GM19099 (cell line): Measurements from ENCODE around the gene VIPR1.

Experiments used
- POLR2A ChIP-seq: IDR thresholded peaks from 3 replicates; pipeline ENCODE4 v1.6.1; 2011; ENCODE audit warnings: low read depth; ENCODE audit not compliant: insufficient read length; ENCODE audit errors: extremely low read depth

The VIPR1 gene

GRCh38 chr3:42531470-42531869 is 29.0 kb downstream of the VIPR1 start:
- TF ChIP-seq POLR2A = no peak

DNA sequence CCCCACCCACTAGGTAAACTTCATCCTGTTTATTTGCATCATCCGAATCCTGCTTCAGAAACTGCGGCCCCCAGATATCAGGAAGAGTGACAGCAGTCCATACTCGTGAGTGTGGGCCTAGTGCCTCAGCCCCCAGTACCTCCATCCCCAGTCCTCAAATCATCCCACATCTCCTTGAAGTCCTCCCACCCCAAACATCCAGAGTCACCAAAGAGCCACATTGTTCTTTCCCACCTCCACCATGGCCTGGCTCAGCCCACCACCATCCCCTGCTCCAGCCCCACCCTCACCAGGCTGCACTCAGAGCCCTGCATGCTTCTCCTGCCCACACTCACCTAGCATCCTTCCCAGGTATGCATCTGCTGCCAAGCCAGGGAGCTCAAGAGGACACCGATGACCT is 29.8 kb downstream of the VIPR1 start:
- no peak for TF ChIP-seq POLR2A

GRCh38 chr3:42533161-42533897 is 30.9 kb downstream of the VIPR1 start:
- TF ChIP-seq POLR2A = no peak

GRCh38 chr3:42535981-42536784 is 33.7 kb downstream of the VIPR1 start:
- no peak for TF ChIP-seq POLR2A

GRCh38 chr3:42537350-42537749 is 34.9 kb downstream of the VIPR1 start:
- TF ChIP-seq POLR2A = no peak

GRCh38 chr3:42539871-42540714 is 37.6 kb downstream of the VIPR1 start:
- no peak for TF ChIP-seq POLR2A

DNA sequence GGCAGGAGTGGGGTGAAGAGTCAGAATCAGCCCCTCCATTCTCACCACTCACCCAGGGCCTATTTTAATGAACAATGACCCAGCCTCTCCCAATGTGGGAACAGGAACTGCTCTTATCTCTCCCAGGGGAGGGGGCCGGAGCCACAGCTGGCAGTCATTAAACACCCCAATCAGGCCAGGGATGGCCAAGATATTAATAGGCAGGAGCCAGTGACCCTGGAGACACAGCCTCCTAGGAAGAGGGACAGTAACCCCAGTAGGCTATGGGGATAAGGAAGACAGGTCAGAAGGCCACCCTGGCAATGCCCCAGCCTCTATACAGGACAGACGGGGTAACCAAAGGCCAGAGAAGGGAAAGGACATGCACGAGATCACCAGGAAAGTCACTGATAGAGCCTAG is 38.6 kb downstream of the VIPR1 start:
- no peak for TF ChIP-seq POLR2A

GRCh38 chr3:42544492-42545283 is 42.2 kb downstream of the VIPR1 start:
- no peak for TF ChIP-seq POLR2A

DNA sequence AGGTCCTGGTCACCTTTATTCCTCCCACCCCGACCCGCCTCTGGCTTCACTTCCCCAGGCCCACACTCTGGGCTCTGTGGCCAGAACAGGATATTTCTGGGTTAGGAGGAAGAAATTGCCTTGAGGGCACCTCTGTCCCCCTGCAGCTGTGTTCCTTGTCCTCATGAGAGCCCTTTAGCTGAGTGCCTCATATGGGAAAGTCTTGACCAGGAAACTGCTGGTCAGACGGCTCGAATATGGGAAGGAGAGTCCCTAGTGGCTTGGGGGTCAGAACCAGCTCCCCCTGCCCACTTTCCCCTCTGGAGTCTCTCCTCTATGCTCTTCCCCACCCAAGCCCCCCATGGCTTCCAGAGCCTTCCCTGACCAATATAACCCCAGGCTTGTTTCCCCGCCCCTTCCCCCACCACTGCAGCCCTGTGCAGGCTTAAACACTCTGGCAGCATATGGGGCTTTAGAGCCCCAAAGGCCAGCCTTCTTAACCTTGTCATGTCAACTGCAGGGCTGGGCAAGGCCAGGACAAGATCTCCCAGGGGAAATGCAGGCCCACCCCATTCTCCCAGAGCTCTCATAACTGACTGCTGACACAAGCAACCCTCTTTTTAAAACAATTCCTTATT is 42.9 kb downstream of the VIPR1 start:
- TF ChIP-seq POLR2A = no peak

DNA sequence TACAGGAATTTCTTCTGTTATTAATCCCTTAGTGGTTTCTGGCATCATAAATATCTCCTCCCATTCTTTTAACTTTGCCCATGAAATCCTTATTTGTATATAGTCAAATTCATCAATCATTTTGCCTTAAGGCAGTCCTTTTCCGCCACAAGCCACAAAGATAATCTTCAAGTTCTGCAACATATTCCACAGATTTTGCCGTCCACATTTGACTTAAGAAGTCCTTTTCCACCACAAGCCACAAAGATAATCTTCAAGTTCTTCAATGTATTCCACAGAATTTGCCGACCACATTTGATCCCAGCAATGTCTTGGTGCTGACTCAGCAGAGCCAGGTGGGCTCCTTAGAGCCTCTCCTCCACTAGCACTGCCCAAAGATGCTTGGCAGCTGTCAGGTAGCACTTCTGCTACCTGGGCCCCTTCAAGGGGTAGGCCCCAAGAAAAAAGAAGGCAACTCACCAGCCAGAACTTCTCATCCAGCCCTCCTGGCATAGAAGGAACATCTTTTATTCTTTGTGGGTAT is 44.3 kb downstream of the VIPR1 start:
- no peak for TF ChIP-seq POLR2A

GRCh38 chr3:42547401-42547945 is 45.0 kb downstream of the VIPR1 start:
- no peak for TF ChIP-seq POLR2A

DNA sequence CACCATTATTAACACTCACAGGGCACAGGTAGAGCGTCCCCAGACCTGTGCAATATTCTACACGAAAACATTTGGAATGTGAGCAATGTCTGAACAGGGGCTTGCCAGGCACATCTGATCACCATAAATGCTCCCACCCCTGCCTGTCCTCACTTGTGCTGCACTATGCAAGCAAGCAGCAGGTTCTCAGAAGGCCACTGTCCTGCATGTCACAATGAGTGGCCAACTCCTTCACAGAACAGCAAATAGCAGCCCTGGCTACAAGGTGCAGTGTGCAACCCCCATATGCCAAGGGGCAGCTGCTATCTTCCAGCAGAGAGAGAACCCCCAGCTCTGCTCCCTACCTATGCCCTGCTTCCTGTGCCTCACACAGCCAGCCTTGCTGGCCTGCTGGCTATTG is 46.7 kb downstream of the VIPR1 start:
- TF ChIP-seq POLR2A = no peak

- TF ChIP-seq POLR2A = no peak
Observed at GRCh38 chr3:42550250-42550649, 47.8 kb downstream of the VIPR1 start.

DNA sequence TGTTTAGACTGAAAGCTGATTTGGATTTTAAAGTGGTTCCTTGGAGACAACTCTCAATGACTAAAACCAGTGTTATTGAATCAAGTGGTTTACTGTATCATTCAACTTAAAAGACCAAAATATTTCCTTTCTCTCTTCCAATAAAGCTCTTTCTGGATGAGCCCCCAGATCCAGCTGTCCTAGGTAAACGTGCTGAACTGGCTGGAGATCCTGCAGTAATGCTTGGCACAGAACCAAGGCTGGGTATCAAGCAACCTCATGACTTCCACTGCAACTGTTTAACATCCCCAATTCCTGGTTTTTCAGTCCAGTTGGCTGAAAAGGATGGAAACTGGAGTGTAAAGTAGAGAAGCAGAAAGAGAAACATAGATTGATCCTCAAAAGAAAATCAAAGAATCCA is 50.4 kb downstream of the VIPR1 start:
- no peak for TF ChIP-seq POLR2A
